ENCODE results near the gene SLF2. TPM values are rescaled to one million over a fixed set of nuclear protein-coding genes. Genes with fewer than 3 reads are reported as not detected.

SLF2 gene
- total RNA-seq, 4 donors from 2014 or later = 8.3 to 23.3 (median 14.9) TPM

DNA sequence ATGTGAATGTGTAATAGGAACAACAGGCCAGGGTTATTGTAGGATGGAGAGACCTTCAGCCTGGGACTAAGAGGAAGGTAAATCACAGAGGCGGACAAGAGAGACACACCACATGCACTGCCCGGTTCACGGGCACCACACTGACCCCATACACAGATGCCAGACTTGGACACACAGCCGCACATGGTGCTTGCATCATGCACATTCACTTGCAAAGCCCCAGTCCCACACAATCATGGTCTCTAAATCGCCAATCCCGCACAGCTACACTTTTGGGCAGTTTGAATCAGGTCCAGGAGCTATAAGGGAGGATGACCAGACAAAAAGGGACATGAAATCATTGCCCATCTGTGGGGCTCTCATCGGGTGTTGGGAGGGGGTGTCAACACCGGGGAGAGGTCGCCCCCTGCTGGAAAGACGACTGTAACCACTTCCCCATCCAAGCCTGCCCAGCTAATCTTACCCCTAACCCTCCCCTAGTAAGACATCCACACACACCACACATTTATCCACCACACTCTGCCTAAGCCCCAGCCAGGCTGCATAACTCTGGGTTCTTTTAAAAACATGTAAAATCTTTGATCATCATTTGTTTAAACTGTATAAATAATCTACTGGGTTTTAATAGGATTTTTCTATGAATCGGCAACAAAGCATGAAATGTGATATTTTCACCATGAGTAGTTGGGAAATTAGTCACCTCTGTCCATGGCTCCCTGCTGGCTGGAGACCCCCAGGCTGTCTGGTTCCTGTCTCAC, 40.5 kb upstream of the SLF2 start:
- no peak overlapping the region for H3K4me3 ChIP-seq (ENCODE audit: low read depth, poor library complexity, severe bottlenecking)
- DNase-seq (ENCODE audit: low spot score in 2 of 2) = no peak
- 58 to 63% methylated on average over 11 of the region's 11 CpGs for WGBS, 2 donors
- TF ChIP-seq, protein P1, sequence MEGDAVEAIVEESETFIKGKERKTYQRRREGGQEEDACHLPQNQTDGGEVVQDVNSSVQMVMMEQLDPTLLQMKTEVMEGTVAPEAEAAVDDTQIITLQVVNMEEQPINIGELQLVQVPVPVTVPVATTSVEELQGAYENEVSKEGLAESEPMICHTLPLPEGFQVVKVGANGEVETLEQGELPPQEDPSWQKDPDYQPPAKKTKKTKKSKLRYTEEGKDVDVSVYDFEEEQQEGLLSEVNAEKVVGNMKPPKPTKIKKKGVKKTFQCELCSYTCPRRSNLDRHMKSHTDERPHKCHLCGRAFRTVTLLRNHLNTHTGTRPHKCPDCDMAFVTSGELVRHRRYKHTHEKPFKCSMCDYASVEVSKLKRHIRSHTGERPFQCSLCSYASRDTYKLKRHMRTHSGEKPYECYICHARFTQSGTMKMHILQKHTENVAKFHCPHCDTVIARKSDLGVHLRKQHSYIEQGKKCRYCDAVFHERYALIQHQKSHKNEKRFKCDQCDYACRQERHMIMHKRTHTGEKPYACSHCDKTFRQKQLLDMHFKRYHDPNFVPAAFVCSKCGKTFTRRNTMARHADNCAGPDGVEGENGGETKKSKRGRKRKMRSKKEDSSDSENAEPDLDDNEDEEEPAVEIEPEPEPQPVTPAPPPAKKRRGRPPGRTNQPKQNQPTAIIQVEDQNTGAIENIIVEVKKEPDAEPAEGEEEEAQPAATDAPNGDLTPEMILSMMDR (IDR thresholded peaks at IDR 0.05) = no peak
- intact Hi-C loops (cut with DNase I; ENCODE audit: low total_unique reads) = no loop called here

DNA sequence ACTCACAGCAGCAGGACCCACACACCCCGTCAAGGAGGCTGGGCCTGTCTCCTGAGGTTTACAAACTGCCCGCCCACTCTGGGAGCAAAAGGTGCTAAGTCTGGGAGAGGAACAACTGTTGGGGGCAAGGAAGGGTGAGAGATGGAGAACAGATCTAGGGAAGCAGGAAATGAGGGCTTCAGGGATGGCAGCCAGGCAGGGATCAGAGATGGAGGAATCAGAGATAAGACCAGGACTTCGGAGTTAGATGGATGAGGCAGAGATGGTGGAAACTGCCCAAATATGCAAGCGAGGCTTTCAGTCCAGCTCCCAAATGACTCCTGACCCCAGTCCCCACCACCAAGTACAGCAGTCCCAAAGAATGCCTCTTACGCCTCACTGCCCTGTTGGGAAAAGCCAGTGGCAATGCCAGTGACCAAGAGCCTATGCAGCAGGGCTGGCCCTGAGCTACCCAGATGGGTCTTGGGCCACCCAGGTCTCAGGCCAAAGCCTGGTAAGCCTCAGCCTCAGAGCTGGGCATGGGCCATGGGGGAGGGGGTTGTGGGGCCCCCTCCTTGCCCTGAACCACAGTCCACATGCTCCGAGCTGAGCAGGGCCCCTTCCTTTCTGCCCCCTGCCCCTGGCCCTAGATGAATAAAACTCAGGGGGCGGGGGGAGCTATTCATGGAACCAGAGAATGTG, 39.5 kb upstream of the SLF2 start:
- intact Hi-C loops (cut with DNase I; ENCODE audit: low total_unique reads) = no loop called here

DNA sequence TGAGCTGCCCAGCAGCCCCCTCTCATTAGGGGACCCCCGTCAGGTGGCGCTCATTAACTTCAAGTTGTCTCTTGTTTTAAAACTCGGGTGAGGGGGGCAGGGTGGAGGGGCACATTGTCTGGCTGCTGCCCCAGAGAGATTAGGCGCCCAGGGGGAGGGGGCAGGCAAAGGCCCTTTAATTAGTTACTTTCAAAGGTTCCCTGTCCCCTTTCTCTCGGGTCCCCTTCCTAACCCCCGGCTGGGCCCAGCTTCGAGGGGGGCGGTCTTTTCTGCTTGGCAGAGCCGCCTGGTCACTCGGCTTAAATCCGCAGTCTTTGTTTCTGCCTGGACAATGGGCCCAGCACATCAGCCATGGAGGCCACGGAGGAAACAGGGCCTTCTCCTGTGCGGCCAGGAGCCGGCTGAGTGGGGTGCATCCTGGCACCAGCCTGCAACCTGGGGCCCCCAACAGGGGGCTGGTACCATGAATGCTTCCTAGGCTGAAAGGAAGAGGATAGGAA, 38.9 kb upstream of the SLF2 start:
- intact Hi-C loops (cut with DNase I; ENCODE audit: low total_unique reads) = no loop called here
- TF ChIP-seq, protein P1 (IDR thresholded peaks at IDR 0.05) = no peak
- TF ChIP-seq POLR2A (IDR thresholded peaks at IDR 0.05) = no peak
- H3K4me3 ChIP-seq (ENCODE audit: low read depth, poor library complexity, severe bottlenecking) = no peak overlapping the region
- DNase-seq (ENCODE audit: low spot score in 2 of 2) = no peak
- 65 to 70% methylated on average over 14 of the region's 14 CpGs for WGBS, 2 donors

More for the DNA sequence above, 39.5 kb upstream of the SLF2 start:
- TF ChIP-seq, protein P1 (IDR thresholded peaks at IDR 0.05) = no peak
- TF ChIP-seq POLR2A (IDR thresholded peaks at IDR 0.05) = no peak
- WGBS, 2 donors = 60 to 74% methylated on average over 7 of the region's 7 CpGs
- no peak overlapping the region for H3K4me3 ChIP-seq (ENCODE audit: low read depth, poor library complexity, severe bottlenecking)
- DNase-seq (ENCODE audit: low spot score in 2 of 2) = no peak

DNA sequence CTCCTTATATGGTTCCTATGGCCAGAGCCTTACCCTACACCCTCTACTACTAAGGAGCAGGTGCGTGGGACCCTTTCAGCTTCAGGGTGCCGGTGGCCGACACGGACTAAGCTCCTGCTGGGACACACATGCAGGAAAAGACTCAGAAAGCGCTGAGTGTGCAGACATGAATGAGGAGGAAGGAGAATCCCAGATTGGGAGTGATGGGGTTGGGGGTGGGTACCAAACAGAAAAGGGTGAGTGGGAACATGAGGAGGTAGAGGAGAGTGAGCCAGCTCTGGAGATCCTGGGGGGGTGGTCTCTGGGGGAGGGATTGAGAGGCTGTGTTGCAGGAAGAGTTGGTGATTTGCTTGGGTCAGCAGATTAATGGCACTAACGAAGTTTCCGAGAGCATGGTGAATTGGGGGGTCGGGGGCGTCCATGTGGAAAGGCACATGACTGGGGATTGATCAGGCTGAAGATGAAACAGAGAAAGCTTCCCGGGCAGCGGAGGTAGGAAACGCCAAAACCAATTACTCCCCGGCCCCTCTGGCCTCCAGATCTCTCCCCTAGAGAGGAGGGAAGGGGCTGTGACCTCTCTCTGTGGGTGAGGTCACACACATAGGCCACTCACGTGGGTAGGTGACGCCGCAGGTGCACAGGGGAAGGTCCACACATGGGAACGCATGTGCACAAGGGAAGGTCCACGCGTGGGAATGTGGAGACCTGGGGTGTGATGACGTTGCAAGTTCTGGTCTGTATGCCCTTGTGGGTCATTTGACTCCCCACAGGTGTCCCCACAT, 37.9 kb upstream of the SLF2 start:
- 72 to 76% methylated on average over 20 of the region's 20 CpGs for WGBS, 2 donors

DNA sequence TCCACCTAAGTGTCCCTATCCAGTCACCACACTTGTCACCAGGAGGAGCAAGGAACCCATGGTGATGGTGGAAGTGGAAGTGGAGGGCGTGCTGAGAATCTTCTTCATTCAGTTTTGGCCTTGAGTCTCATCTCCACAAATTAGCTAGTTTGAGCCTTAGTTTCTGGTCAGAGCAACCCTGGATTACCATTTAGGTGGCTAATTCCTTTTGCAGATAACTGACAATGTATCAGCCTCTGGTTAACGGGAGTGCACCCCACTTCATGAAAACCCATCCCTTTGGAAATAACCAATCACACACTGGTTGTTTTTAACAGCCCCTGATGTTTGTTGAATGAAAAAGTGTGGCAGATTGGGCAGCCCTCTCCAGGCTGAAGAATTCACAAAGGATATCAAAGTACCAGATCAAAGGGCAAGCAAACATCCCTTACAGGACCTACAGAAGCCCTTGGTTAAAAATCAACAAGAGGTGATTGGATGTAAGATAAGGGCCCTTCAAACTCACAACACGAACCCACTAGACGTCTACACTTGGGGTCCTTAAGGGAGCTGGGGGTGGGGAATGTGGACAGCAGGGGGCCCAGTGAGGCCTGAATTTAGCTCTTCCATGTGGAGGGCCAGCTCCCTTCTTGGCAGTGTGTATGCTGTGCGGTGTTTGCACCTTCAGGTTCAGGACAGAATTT, 37.1 kb upstream of the SLF2 start:
- TF ChIP-seq, protein P1 (IDR thresholded peaks at IDR 0.05) = no peak
- no peak for TF ChIP-seq POLR2A (IDR thresholded peaks at IDR 0.05)
- no peak for DNase-seq (ENCODE audit: low spot score in 2 of 2)
- WGBS, 2 donors = 65 to 71% methylated on average over 5 of the region's 5 CpGs
- no peak overlapping the region for H3K4me3 ChIP-seq (ENCODE audit: low read depth, poor library complexity, severe bottlenecking)
- intact Hi-C loops (cut with DNase I; ENCODE audit: low total_unique reads) = no loop called here

More for the DNA sequence above, 37.9 kb upstream of the SLF2 start:
- H3K4me3 ChIP-seq (ENCODE audit: low read depth, poor library complexity, severe bottlenecking) = no peak overlapping the region
- DNase-seq (ENCODE audit: low spot score in 2 of 2) = no peak
- intact Hi-C loops (cut with DNase I; ENCODE audit: low total_unique reads) = no loop called here
- TF ChIP-seq, protein P1 (IDR thresholded peaks at IDR 0.05) = no peak
- no peak for TF ChIP-seq POLR2A (IDR thresholded peaks at IDR 0.05)

Measured in lower leg skin (tissue), 4 donors.